HEK293T (cell line): ENCODE measurements around the gene HMCN2.

ENCODE experiments used
- CTCF ChIA-PET: fragments of 350-600 bp; formaldehyde crosslinking; extraction: SDS; loops from one replicate; lab custom pipeline; 2021; ENCODE audit warnings: antibody characterized with exemption, inconsistent platforms; lab: Yijun Ruan, JAX
- POLR2A ChIA-PET: fragments of 350-600 bp; formaldehyde crosslinking; extraction: SDS; loops from one replicate; lab custom pipeline; 2020; ENCODE audit warnings: antibody characterized with exemption, inconsistent platforms; lab: Yijun Ruan, JAX
- DNase-seq: peaks from one replicate; pipeline ENCODE4 v3.0.0; 2012; ENCODE audit warnings: mixed read lengths; ENCODE audit errors: extremely low spot score
- ARNT ChIP-seq: fragments of 450-650 bp; IDR thresholded peaks from 2 replicates; pipeline ENCODE4 v1.6.1; 2017; ENCODE audit warnings: mild to moderate bottlenecking
- BHLHE40 ChIP-seq: fragments of 450-650 bp; IDR thresholded peaks from 2 replicates; pipeline ENCODE4 v1.6.1; 2016; ENCODE audit warnings: mild to moderate bottlenecking, moderate library complexity, borderline replicate concordance
- CTBP1 ChIP-seq: fragments of 450-650 bp; IDR thresholded peaks from 2 replicates; pipeline ENCODE4 v1.6.1; 2016; ENCODE audit warnings: borderline replicate concordance
- ELF4 ChIP-seq: fragments of 450-650 bp; IDR thresholded peaks from 2 replicates; pipeline ENCODE4 v1.6.1; 2017; ENCODE audit warnings: antibody characterized with exemption
- FOXA1 ChIP-seq: fragments of 450-650 bp; IDR thresholded peaks from 2 replicates; pipeline ENCODE4 v1.6.1; 2016; ENCODE audit warnings: mild to moderate bottlenecking
- FOXK2 ChIP-seq: fragments of 450-650 bp; IDR thresholded peaks from 2 replicates; pipeline ENCODE4 v1.6.1; 2016; ENCODE audit warnings: mild to moderate bottlenecking
- FOXM1 ChIP-seq: fragments of 450-650 bp; IDR thresholded peaks from 2 replicates; pipeline ENCODE4 v1.6.1; 2017; ENCODE audit warnings: mild to moderate bottlenecking, borderline replicate concordance
- HDGF ChIP-seq: fragments of 450-650 bp; IDR thresholded peaks from 2 replicates; pipeline ENCODE4 v1.6.1; 2017; ENCODE audit warnings: antibody characterized with exemption, borderline replicate concordance
- L3MBTL2 ChIP-seq: fragments of 450-650 bp; conservative IDR thresholded peaks from 2 replicates; pipeline ENCODE4 v1.6.1; 2016; ENCODE audit warnings: mild to moderate bottlenecking
- LEF1 ChIP-seq: fragments of 450-650 bp; IDR thresholded peaks from 2 replicates; pipeline ENCODE4 v1.6.1; 2017; ENCODE audit warnings: mild to moderate bottlenecking, borderline replicate concordance
- NFRKB ChIP-seq: fragments of 450-650 bp; IDR thresholded peaks from 2 replicates; pipeline ENCODE4 v1.6.1; 2016; ENCODE audit warnings: mild to moderate bottlenecking, moderate library complexity
- PKNOX1 ChIP-seq: fragments of 450-650 bp; IDR thresholded peaks from 2 replicates; pipeline ENCODE4 v1.6.1; 2016
- SP1 ChIP-seq: fragments of 450-650 bp; IDR thresholded peaks from 2 replicates; pipeline ENCODE4 v1.6.1; 2017
- SUZ12 ChIP-seq: fragments of 450-650 bp; IDR thresholded peaks from 2 replicates; pipeline ENCODE4 v1.6.1; 2016; ENCODE audit warnings: mild to moderate bottlenecking
- TARDBP ChIP-seq: fragments of 450-650 bp; IDR thresholded peaks from 2 replicates; pipeline ENCODE4 v1.6.1; 2016
- ZNF384 ChIP-seq: fragments of 450-650 bp; IDR thresholded peaks from 2 replicates; pipeline ENCODE4 v1.6.1; 2016

HMCN2 gene

GRCh38 chr9:130402243-130402642, 136.7 kb downstream of the HMCN2 start:
- TF ChIP-seq SUZ12 (no peak), FOXM1 (no peak)

GRCh38 chr9:130402645-130403440, 137.3 kb downstream of the HMCN2 start:
- no peak for TF ChIP-seq FOXA1
- no peak for TF ChIP-seq BHLHE40
- no peak for TF ChIP-seq SUZ12
- TF ChIP-seq HDGF = no peak
- TF ChIP-seq TARDBP = no peak
- no peak for TF ChIP-seq ZNF384
- TF ChIP-seq NFRKB = no peak
- TF ChIP-seq FOXK2 = no peak
- TF ChIP-seq L3MBTL2 = no peak
- no peak for TF ChIP-seq SP1
- TF ChIP-seq PKNOX1 = no peak
- TF ChIP-seq CTBP1 = no peak
- no peak for TF ChIP-seq ELF4
- TF ChIP-seq LEF1 = no peak
- ChIA-PET CTCF (no interaction called here), POLR2A (no interaction called here)
- DNase-seq = no peak

More at GRCh38 chr9:130402243-130402642, 136.7 kb downstream of the HMCN2 start:
- POLR2A ChIA-PET = no interaction called here
- no peak for DNase-seq
- CTCF ChIA-PET = no interaction called here

- ChIA-PET POLR2A (no interaction called here), CTCF (no interaction called here)
- TF ChIP-seq ZNF384 (no peak), PKNOX1 (no peak), CTBP1 (no peak), LEF1 (no peak), SP1 (no peak), BHLHE40 (no peak), FOXM1 (no peak), NFRKB (no peak), FOXA1 (no peak), ELF4 (no peak), TARDBP (no peak), FOXK2 (no peak), ARNT (no peak), L3MBTL2 (no peak), SUZ12 (no peak), HDGF (no peak)
- no peak for DNase-seq
These were observed 140.2 kb downstream of the HMCN2 start for GRCh38 chr9:130405657-130406257.

GRCh38 chr9:130406278-130406895, 140.8 kb downstream of the HMCN2 start:
- DNase-seq = no peak
- CTCF ChIA-PET = no interaction called here

GRCh38 chr9:130407916-130408663, 142.5 kb downstream of the HMCN2 start:
- DNase-seq = no peak
- TF ChIP-seq TARDBP (no peak), HDGF (no peak), ARNT (no peak), FOXM1 (no peak), PKNOX1 (no peak), FOXK2 (no peak), SP1 (no peak), CTBP1 (no peak), BHLHE40 (no peak), NFRKB (no peak), FOXA1 (no peak), LEF1 (no peak), ELF4 (no peak)
- POLR2A ChIA-PET = no interaction called here
- CTCF ChIA-PET = no interaction called here

More at GRCh38 chr9:130406278-130406895, 140.8 kb downstream of the HMCN2 start:
- POLR2A ChIA-PET = no interaction called here
- TF ChIP-seq SUZ12 (no peak), SP1 (no peak), NFRKB (no peak)
